NCI-H748 (cell line): Measurements from ENCODE around the gene MBD1.
"Not testable (repeated sequence)": the region's sequence is repeated elsewhere in the genome, so short reads cannot be mapped to it uniquely, and the experiment has no call there.

Source experiments
- DNase-seq: peaks from one replicate; lab custom pipeline; 2025; ENCODE audit not compliant: unreplicated experiment; lab: John Stamatoyannopoulos, UW

MBD1 gene

DNA sequence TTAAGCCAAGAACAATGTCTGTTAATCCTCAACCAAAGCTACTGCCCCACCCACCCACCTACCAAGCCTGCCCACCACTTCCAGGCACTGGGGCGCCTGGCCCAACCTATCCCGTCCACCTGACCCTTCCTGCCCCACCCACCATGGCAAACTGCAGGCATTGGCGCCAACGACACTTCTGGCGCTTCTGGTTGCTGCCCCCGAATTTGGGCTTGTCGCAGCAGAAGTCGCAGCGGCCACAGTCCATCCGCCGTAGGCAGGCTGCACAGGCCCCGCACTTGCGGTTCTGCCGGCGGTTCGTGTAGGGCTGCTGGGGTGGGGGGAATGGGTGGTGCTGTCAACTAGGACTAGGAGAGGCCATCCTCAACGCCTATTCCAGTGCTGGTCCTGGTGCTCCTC, 7.3 kb downstream of the MBD1 start:
- DNase-seq = no peak

DNA sequence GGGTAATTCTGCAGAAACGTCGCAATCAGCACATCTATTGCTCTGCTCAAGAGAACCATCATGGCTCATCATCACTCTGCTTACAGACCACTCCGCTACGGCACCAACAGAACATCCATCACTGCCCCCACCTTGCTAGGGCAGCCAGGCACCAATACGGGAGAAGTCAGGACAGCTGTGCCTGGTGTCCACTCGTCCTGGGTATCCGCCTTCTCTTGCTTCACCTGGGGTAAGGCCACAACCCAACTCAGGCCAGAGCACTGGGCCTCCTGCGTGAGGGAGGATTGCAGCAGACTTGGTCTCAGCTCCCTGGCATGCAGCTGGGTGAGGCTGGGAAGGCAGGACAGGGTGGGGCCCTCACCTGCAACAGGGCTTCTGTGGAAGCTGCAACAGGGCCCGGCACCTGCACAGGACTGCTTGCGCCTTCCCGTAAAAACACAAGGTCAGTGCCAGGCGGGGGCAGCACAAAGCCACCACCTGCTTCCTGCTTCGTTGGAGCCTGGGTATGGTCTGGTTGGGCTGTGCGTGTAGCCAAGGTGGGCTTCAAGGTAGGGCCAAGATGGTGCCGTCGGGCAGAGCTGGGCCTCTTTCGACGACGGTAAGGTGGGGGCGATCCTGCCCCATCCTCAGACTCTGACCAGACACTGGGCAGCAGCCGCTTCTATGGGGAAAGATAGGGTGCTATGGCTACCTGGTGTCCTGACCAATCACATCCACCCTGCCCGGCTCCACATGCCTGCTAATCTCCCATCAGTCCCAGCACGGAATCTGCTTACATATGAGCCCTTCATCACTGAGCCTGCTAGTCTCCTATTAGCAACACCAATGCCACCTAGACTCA, 7.9 kb downstream of the MBD1 start:
- DNase-seq = no peak

DNA sequence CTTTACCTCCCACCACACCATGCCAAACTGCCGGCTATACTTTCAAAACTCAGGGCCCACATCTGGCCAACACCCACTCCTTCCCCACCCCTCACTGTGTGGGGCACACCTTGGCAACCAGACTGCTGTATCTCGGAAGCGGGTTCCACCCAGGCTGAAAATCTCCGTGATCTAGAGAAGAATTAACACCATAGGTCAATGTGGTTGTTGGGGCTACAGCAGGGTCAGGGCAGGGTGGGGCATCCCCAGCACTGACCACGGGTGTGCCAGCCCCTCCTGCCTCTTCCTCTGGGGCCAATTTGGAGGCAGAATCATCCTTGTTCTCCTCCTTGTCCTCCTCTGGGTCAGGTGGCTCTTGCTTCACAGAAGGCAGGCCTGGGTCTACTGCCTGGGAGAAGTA, 8.8 kb downstream of the MBD1 start:
- no peak for DNase-seq

DNA sequence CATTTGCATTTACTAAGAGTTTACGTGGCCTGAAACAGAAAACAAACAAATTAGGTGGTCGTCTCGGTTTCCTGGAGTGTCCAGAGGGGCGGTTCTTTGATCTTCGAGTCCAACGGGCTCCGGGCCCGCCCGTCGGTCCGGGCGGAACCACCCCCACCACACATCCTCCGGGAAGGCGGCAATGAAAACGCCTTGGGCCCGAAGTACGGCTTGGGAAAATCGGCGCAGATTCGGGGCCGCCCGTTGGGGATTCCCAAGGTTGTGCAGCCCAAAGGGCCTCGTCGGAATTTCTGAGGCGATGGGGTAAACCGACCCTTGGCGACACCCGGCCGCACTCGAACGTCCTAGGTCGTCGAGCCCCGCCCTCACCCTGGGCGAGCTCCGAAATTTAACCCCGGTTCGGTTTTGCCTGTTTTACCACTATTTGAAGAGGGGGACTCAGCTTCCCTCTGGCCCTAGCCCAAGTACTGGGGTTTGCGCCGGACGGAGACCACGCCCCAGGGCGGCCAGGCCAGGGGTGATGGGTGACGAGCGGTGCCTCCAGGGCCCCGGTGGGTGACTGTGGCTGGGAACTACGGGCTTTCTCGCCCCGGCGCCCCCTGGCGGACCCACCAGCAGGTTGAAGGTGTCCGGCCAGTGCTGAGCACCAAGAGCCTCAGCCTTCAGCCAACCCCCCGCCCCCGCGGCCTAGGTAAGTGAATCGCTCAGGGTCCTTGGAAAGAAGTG, 13.1 kb downstream of the MBD1 start:
- peak; percentile 75 for DNase-seq

DNA sequence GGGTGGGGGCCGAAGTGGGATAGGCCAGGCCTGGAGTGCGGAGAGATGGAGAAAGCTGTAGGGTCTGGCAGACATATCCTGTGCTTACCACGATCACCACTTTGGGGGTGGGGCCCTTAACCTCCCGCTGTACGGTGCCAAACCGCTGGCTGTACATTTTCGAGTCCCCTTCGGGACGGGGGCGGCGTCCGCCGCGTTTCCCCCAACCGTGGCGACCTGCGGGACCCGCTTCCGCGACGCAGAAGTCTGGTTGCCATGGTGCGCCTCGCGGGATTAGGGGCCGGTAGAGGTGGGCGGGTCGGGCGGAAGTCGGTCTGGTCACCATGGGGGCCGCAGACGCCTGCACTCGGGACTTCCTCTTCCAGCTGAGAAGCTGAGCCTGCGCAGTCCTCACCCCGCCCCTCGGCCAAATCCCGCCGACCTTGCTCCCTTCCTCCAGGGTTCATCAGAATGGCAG, 15.0 kb downstream of the MBD1 start, which contains the start of gene CFAP53:
TSS of gene CFAP53 (minus strand) at position 248 of the 457 bp plus-strand sequence. CDS start at position 157, 91 bp downstream.
- DNase-seq = peak; percentile 95

DNA sequence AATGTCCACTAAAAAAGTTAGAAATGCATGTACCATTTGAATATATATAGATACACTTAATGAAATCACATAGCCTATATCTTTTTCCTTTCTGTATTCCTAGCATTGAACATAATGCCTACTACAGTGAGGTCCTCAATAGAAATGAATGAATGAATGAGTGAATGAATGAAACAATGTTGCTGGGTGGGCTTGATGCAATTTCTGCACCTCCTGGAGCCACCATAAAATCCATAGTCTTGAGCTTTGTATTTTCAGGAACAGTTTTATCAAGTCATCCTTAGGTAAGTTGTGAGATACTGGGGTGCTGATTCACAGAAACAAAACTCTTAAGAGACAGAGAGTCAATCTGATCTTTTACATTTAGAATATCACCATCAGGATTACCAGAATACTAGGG, 18.3 kb downstream of the MBD1 start:
- no peak for DNase-seq

DNA sequence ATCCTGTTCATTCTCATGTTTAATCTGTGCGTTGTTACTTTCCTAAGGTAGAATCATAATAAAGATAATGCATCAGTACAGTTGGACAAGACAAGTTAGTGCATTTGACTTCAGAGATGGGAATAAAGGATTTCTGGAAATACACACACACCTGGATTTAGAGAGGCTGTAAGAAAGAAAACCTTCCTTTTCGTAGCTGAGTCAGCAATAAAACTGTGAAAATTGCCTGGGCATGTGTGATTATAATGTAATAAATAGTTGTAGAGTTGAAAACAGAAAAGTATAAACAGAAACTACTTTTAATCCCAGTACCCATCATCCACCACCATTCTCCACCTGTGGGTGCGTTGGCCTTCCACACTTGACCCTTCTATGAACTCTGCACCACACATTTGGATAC, 30.4 kb downstream of the MBD1 start:
- DNase-seq = no peak

DNA sequence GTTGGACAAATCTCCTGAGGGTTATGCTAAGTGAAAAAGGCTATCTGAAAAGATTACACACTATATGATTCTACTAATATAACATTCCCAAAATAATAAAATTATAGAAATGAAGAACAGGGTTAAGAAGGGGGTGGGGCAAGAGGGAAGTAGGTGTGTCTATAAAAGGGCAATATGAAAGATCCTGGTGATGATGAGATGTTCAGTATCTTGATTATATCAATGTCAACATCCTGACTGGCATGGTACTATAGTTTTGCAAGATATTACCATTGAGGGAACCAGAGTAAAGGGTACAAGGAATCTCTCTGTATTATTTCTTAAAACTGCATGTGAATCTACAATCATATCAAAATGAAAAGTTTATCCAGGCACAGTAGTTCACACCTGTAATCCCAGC, 31.7 kb downstream of the MBD1 start:
- DNase-seq = no peak

DNA sequence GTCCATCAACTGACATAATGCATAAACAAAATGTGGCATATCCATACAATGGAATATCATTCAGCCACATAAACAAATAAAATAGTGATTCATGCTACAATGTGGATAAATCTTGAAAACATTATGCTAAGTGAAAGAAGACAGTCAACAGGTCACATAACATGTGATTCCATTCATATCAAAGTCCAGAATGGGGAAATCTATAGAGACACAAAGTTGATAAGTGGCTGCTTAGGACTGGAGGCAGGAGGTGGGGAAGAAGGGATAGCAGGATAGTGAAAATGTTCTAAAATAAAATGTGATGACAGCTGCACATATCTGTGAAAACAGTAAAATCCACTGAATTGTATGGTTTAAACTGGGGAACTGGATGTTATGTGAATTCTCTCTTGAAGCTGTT, 33.8 kb downstream of the MBD1 start:
- no peak for DNase-seq

DNA sequence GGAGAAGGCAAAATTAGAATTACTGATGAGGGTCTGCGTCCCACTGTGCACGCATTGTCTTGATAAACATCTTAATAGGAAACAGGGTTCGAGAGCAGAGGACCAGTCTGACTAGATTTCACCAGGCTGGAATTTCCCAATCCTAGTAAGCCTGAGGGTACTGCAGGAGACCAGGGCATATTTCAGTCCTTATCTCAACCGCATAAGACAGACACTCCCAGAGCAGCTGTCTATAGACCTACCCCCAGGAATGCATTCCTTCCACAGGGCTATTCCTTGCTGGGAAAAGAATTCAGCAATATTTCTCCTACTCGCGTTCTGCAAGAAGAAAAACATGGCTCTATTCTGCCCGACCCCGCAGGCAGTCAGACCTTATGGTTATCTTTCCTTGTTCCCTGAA, 39.6 kb downstream of the MBD1 start:
- DNase-seq = not testable (repeated sequence)

DNA sequence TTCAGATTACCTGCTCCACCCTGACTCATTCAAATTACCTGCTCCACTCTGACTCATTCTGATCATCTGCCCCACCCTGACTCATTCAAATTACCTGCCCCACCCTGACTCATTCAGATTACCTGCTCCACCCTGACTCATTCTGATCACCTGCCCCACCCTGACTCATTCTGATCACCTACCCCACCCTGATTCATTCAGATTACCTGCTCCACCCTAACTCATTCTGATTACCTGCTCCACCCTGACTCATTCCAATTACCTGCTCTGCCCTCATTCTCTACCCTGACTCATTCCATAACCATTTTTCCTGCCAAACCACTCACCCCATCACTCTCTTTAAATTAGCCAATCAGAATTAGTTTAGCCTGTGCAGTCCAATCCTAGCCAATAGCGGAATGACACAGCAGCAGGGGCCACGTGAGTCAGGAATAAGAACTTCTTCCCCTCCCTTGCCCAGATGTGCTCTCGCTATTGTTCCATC, 41.2 kb downstream of the MBD1 start:
- DNase-seq = no peak

DNA sequence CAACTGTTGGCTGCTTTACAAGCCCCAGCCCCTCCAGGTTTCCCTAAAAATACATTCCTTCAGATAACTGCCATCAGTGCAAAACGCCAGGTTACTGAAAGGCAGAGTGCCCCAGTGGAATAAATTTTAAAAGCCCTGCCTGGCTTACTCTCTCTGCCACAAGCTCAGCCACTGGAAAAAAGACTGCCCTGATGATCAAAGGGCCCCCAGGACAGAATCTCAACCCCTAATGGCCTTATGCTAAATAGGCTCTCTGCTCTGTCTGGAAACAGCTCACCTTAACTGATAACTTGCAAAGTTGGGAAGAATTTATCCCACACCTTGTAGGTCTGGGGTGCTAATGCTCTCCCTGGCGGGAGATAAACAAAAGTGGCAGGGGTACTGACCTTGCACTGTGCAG, 48.9 kb downstream of the MBD1 start:
- no peak for DNase-seq

DNA sequence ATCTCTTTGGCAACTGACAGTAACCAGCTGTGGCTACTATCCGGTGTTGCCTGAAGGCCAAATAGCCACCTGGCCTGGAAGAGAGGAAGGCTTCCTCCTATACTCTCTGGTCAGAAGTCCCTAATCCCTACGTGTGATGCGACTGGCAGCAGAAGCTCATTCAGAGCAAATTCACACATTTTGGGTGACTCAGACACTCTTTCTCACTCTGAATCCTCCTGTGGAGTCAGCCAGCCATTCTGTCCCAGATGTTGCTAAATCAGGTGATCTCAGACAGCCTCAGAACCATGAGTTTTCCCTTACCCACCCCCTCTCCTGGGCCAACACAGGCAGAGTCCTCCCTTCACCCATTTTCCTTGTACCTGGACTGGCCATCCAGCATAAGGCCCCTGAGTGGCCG, 49.7 kb downstream of the MBD1 start:
- no peak for DNase-seq

DNA sequence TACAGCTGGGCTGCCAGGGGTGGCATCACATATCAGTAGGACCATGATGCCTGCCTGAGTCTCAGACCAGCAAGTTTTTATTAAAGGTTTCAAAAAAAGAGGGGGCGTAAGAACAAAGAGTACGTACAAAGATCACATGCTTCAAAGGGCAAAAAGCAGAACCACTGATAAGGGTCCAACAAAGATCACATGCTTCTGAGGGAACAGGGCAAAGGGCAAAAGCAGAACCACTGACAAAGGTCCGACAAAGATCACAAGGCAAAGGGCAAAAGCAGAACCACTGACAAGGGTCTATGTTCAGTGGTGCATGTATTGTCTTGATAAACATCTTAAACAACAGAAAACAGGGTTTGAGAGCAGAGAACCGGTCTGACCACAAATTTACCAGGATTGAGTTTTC, 61.1 kb downstream of the MBD1 start:
- DNase-seq = not testable (repeated sequence)
